HG03103 (cell line): ENCODE data around the gene CSAD.

Experiments
- ATAC-seq: cut with Tn5 transposase; IDR thresholded peaks from one replicate; pipeline ENCODE4 v1.9.1; 2021; ENCODE audit warnings: low read depth; ENCODE audit not compliant: unreplicated experiment

Gene CSAD

DNA sequence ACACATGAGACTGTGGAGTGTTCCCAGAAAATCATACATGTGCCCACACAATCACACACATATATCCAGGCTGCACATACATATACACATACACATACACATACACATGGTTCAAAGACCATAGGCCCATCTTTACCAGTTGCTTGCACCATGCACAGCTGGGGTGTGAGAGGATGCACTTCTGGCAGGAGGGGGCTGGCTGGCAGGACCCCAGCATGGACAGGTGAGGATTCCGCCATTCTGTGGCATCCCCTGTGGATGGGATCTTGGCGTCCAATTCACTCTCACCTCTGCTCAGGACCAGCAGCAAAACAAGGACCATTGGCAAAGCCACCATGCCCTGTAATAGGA lies 19.4 kb upstream of the CSAD start:
- ATAC-seq, result peak; percentile 22

DNA sequence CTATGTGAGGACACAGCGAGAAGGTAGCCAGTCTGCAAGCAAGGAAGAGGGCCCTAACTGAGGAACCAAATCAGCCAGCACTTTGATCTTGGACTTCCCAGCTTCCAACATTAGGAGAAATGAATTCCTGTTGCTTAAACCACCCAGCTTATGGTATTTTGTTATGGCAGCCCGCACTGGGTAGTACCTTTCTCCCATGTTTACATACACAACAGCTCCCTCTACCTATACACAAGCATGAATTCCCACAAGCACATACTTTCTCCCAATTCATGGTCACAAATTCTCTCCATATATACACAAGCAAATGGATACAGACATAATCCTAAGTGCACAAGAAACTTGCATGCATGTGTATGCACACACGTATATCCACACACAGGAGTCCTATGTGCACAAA lies 19.0 kb upstream of the CSAD start:
- no peak for ATAC-seq

DNA sequence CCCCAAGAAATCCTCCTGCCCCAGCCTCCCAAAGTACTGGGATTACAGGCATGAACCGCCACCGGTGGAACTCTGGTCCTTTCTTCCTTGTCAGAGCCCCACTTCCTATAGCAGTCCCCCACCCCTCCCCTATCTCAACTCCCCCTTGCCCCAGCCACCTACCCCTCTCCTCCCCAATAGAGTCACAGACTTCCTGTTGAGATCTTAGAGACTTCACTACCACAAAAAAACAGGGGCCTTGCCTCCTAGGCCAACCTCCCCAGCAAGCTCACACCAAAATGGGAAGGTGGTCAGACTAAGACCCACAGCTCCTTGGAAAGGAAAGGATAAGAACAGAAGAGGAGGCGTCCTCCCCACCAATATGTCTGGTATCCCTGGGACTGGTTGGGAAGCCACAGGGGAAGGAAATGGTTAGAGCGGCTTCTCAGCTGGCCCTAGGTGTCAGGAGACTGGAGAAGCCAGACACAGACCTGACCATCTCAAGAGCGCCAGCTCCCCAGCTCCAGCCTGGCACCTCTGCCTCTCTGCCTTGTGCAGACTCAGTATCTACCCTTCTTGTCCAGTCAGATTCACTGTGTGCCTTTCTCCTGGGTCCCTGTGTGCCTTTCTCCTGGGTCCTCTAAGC lies 17.9 kb upstream of the CSAD start:
- ATAC-seq, result no peak

DNA sequence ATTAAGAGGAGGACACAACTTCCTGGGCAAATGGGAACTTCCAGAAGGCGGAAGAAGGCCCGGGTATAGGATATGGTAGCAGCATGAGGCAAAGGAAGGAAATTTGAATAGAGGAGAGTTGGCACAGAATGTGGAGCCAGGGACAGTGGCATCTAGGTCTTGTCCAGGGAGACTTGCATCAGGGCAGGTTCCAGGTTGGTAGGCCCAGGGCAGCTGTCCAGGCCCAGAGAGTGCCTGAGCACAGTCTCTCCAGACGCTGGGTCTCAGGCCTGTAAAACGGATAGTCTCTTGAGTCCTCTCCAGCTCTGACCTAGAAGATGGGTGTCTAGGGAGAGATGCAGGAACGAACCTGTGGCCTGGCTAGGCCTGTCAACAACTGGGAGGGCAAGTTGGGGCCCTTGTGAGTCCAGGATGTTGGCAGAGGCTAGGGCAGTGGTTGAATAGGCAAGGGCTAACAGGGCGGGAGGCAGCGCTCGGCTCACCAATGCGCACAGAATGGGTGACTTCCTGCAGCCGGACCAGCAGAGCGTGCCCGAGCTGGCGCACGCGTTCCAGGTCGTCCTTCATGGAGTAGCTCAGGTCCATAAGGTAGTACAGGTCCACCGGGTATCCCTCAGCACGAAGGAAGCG lies 16.4 kb upstream of the CSAD start:
- no peak for ATAC-seq

DNA sequence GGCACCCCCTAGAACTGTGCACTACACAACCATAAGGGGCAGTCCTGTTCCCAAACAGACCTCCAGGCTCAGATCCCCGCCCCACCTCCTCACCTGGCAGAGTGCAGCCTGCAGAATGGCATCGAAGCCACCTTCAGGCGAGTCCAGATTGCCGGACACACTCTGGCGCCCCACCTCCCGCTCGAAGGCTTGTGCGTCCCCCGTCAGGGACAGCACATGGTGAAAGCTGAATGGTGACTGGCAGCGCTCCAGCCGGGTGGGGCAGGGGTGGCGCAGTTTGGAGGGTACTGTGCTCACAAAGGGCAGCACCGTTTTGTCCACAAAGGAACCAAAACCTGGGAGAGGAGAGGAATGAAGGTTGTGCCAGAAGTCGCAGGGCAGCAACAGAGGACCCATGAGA lies 15.8 kb upstream of the CSAD start:
- ATAC-seq, result no peak

DNA sequence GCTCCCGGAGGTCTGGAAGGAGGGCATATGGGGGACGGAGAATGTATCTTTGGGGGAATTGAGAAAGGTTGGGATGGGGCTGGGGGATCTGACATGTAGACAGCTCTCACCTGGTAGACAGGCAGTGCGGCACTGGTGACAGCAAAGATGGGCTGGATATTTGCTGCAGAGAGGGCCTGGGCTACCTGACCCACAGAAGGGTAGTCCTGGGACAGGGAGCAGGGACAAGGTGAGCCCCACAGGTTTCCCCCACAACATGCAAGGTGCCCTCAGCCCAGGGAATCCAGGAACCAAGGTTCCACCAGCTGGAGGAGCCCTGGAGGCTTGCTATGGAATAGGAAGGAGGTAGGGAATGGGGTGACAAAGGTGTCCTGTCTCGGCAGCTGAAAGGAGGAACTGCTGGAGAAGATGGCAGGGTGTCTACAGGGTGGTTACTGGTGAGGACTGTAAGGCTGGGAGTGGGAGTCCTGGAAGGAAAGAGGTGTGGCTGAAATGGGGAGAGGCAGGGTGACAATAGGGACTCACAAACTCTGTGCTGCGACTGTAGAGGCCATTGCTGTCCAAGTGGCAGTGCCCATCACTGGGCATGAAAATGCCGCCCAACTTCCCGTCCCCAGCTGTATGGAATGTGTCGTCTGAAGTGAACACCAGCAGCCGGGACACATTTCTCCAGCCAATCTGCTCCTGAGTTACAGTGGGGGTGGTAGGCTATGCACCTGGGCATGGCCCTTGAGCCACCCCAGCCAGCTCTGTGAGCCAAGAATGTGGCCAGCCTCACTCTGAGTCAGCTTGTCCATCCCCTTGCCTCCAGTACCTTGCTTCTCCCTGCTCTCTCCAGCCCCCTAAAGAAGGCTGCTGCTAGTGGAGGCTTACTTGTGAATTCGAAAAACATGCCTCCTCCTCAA lies 15.0 kb upstream of the CSAD start:
- no peak for ATAC-seq

DNA sequence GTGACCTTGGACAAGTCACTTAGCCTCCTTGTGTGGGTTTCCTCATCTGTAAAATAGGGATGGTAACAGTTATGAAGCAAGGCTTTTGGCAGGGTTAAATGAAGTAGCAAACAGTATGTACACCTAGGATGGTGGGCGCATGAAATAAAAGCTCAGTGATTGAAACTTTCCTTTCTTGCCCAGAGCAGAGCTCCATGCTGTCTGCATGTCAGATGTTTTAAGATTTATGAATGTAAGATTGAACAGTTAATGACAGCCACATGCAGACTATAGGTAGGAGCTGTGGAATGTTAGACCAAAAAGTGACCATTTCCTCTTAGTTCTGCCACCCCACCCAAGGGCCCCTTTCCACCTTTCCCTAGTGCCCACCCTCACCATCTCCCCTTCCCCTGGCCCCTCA lies 14.2 kb upstream of the CSAD start:
- ATAC-seq, result no peak

DNA sequence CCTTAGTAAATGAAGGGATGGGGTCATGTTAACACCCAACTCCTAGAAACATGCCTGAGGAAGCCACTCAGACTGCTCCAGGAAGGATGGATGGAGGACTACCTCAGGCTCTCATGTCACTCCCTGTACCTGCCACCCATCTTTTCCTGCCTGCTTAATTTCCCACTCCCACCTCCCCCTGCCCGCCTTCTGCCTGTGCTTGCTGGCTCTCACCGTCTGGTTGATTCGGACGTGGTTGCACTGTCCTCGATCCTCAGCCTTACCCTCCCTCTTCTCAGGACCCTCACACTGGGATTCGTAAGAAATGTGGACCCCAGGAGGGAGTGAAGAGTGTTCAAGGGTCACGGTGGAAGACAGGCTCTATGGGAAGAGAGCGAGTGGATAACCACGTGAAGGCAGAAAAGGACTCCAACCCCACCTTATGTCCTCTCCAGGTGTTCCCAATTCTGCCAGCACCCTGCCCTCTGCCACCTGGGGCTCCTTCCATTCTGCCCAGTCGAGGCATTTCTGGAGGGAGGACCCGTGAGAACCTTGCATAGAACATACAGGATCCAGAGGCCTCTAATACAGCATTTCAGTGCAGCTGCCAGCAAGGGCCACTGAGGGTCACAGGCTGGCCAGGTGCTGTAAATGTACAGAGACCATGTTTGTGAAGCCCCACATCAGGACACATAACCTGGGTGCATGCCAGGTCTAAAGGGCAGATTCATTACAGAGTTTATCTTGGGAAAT lies 13.4 kb upstream of the CSAD start:
- no peak for ATAC-seq

DNA sequence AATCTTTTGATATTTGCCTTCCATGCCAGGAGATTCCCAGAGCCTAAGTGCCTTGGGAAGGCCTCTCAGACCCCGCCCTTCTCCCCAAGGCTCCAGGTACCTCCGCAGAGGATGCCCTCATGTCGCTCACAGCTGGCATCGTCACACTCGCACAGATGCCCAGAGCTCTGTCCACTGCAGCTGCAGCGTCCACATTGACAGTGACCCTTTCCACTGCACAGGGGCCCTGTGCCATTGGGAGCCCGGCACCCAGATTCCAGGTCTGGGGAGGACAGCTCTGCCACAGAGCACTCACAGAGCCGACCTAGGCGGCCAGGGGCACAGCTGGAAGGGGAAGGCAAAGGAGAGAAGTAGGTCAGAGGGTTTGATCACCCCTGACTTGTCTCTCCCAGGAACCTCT lies 12.3 kb upstream of the CSAD start:
- no peak for ATAC-seq

DNA sequence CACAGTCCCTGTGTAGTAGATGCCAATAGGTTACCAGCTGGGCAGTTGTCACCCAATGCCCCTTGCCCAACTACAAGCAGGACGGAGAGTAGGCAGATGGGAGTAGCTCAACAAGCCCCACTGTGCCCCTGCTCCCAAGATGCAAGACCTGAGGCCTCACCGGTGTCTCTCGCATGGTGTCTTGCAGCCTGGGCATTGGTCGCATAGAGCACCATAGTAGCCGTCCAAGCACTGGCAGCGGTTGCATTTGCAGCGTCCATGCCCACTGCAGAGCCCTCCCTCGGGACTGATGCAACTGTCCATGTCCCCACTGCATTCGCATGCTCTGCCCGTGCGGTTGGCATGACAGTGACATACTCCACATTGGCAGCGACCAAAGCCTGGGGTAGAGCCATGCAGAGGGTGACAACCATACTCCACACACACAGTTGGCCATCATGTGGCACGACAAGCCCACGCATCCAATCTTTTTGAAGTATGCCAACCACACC lies 11.9 kb upstream of the CSAD start:
- no peak for ATAC-seq

DNA sequence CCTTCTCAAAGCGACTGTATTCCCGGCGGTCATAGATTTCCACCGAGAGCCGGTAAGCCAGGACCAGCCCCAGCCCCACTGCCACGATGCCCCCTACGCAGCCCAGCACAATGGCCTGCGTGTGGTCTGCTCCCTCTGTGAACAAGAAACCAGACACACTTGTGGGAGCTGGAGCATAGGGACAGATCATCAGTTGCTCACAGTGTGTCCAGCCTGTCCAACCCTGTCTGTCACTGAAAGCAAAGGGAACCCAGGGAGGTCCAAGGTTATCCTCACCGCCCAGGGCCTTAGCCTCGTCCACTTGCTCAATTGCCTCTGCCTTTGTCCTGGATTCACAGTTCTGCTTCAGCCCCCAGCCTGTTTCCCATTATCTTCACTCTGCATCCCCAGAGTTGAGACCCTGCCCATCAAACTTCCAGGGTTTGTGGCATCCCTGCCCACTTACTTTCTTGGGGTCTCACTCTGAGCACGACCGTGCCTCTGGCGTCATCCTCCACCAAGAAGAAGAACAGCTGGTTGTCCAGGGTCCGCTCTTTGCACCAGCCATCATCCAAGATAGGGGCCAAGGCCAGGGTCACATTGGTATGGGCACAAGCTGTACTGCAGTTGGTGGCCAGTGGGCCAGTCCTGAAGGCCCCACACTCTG lies 11.3 kb upstream of the CSAD start:
- no peak for ATAC-seq

DNA sequence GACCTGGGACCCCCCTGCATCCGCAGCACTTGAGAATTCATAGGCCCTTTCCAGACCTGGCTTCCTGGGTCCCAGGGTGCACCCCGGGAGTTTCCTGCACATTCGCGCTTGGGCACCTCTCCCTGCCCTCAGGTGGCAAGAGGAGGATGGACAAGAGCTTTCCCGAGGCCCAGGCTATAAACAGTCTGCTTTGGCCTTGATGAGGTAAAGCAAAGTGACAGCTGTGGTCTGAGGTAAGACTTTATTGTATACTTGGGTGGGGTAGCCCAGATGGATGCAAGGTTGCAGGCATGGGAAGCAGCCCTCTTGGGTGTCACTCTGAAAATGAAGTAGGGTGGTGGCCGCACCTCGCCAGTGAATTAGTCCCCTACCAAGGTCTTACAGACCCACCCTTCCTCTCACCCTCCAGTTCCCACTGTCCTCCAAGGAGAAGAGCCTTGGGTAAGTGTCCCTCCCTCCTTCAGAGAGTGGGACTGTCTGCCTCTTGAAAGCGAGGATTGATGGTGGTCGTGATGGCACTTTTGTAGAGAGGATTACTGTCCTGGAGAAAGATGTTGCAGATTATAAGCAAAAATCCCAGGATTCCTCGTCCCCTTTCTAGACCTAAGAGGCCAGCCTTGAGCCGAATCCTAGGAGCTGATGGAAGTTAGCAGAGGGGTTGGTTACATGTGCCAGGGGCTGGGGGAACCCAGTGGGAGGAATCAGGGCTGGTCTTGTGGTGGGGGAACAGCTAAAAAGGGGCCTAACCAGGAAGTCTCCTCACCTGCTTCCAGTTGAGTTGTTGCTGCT lies 10.6 kb upstream of the CSAD start:
- ATAC-seq, result no peak

DNA sequence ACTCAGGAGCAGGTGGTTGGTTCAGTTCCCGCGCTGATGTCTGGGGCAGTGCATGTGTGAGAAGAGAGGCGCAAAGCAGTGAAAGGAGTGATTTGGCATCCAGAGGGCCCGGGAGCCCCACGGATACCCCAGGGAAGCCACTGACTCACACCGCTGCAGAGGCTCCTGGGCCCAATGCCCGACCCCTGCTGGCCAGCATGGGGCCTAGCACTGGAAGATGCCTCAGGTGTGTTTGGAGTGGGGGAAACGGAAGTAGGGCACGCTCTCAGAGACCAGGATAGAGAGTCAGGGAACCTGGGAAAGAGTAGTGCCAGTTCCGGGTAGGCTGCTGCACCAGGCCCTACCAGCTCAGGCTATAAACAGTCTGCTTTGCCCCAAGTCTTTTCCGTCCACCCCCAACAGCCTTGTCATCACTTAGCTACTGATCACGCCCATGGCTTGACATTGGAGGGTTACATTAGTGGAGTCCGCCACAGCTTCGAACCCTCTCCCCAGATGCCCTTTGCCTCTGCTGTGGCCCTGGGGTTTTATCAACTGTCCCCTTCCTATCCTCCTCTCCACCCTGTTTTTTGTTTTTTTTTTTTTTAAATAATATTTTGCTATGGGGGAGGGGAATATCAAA lies 9.5 kb upstream of the CSAD start:
- ATAC-seq, result no peak

DNA sequence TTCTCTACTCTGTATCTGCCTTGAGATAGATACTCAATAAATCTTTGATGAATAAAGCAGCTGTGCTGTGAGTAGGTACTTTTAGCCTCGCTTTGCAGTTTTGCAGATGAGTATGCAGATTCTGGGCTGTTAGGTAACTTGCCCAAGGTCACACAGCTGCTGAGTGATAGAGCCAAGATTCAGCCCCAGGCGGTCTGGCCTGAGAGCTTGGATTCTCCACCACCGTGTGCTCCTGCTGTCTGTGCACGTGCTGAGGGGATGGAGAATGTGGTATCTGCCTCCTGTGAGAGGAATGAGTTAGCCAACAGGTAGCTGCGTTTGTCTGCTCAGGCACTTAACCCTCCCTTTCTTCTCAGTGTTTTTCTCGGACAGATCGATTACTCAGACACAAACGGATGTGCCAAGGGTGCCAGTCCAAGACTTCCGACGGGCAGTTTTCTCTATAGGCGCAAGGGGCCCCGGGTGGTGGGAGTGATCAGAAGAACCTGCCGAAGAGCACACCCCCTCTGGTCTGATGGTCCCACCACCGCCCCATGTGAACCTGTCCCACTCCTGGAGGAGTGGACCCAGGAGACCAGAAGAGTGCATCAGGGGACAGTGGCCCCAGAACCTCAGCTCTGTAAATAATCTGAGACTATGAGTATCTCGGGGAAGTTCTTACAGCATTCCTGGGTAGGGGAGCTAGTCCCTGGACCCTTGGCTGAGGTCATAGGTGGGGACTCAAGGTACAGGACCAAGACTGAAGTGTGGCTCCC lies 6.6 kb upstream of the CSAD start:
- no peak for ATAC-seq

DNA sequence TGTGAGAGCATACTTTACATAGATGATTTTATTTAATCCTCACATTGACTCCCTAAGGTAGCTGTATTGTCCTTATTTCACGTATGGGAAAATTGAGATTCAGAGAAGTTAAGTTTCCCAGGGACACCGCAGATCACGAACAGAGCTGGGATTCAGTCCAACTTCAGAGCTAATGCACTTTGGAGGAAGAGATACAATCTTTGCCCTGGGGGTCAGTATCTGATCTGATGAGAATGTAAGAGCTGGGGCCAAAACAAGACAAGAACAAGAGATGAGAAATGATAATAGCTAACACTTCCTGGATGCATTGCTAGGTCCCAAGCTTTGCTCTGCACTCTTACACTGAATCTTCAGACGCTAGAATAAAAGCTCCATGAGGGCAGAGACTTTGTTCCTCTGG lies 6.0 kb upstream of the CSAD start:
- no peak for ATAC-seq

DNA sequence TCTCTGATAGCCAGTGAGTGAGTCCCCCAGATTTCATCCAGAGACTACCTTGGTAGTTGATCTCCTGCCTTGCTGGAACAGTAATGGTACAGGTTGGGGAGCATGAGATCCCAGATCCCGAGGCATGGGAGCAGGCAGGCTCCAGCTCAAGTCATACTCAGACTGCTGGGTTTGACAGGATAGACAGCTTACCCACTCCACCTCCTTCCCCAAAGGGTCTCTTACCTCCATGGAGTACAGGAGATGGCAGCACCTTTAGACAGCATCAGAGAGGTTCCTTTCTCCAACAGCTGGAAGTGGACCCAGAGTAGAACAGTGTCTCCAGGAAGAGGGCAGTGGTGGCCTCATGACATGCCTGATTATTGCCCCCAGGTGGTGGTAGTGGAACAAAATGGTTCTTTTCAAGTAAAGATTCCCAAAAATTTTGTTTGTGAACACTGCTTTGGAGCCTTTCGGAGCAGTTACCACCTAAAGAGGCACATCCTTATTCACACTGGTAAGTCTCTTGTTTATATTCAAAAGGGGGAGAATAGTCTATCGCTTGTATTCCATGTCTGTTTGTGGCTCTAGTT lies 4.9 kb upstream of the CSAD start:
- no peak for ATAC-seq

DNA sequence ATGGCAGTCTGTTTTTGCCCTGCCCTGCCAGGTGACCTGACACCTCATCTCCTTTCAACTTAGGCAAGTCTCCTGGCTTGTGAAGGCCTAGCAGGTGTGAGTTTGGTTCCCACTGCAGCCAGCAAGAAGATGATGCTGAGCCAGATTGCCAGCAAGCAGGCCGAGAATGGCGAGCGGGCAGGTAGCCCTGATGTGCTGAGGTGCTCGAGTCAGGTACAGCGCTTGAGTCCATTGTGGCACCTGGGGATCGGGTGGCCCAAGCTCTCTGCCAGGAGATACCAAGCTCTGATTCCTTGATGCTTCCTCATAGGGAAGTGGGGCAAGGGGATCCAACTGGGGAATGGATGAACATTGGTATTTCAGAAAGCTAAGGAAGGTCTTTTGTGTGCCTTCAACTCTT lies 4.1 kb upstream of the CSAD start:
- no peak for ATAC-seq

DNA sequence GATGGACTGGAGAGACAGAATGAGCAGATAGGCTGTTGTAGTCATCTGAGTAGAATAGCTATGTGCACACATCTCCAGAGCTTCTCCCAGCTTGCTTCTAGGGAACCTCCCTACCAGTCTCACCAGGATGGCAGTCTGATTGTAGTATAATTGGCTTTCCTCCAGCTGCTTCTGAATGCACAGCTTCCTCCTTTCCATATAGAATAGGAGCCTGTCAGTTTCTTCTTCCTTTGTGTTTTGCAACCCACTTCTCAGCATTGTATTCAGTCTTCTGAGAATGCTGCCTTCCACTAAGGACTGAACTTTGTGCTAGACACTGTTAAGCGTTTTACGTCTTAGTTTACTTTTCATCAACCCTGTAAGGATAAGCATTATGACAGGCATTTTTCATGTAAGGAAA lies 2.2 kb upstream of the CSAD start:
- ATAC-seq, result no peak
